Measurements from ENCODE around the gene KMT5B. TPM values are rescaled to one million over a fixed set of nuclear protein-coding genes. Genes with fewer than 3 reads are reported as not detected.

Gene KMT5B
- total and polyA plus RNA-seq, 2 of the 13 experiments (the other 11 are each of a cell fraction or from before 2014, with no cell fraction given): 17.6 to 23.7 TPM

DNA sequence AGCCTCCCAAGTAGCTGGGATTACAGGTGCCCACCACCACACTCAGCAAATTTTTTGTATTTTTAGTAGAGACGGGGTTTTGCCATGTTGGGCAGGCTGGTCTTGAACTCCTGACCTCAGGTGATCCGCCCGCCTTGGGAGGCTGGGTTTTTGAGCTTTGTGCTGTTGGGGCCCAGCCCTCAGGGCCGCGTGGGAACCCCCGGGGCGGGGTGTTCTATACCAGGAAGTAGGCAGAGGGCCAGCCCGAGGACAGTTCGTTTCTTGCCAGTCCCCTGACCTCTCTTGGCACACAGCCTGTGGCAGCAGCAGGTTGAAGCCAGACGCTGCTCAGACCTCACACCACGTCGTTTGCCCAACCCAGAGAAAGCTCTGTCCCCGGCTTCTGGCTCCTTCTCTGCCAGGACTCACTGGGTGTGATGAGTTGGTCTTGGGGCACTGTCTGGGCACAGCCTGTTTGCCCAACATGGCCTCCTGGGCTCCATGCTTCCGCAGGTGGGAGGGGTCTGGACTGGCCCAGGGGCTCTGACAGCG, 67.0 kb downstream of the KMT5B start (continued):
- TF ChIP-seq ZNF510 (CRISPR knock-in tag; IDR thresholded peaks at IDR 0.05; ENCODE audit: low read depth): no peak
- TF ChIP-seq ZNF33B (CRISPR knock-in tag; IDR thresholded peaks at IDR 0.05): no peak
- TF ChIP-seq KLF15 (CRISPR knock-in tag; IDR thresholded peaks at IDR 0.05; ENCODE audit: borderline replicate concordance): 0 out of 2 replicates have a peak, but pooled peaks have one; percentile 16
- no peak for TF ChIP-seq ZNF256 (CRISPR knock-in tag; conservative IDR thresholded peaks at IDR 0.05)
- no peak for TF ChIP-seq ZNF7 (CRISPR knock-in tag; IDR thresholded peaks at IDR 0.05)
- TF ChIP-seq EED (CRISPR knock-in tag; IDR thresholded peaks at IDR 0.05): no peak
- no peak for TF ChIP-seq ZNF124 (CRISPR knock-in tag; IDR thresholded peaks at IDR 0.05)
- TF ChIP-seq NKX3-1 (CRISPR knock-in tag; IDR thresholded peaks at IDR 0.05): no peak
- peak; percentile 21; the same call in 1 of the 2 replicates for TF ChIP-seq RAD21 (CRISPR knock-in tag; IDR thresholded peaks at IDR 0.05)
- no peak for TF ChIP-seq SSRP1 (CRISPR knock-in tag; IDR thresholded peaks at IDR 0.05)
- TF ChIP-seq YY1 (IDR thresholded peaks at IDR 0.05; ENCODE audit: insufficient read depth, insufficient replicate concordance, low read depth, low read length): peak; percentile 82
- TF ChIP-seq ZNF205 (CRISPR knock-in tag; IDR thresholded peaks at IDR 0.05): no peak
- TF ChIP-seq FOXP1 (IDR thresholded peaks at IDR 0.05): no peak
- TF ChIP-seq FOXP1 (CRISPR knock-in tag; IDR thresholded peaks at IDR 0.05): no peak
- TF ChIP-seq ZNF878 (CRISPR knock-in tag; IDR thresholded peaks at IDR 0.05): no peak

DNA sequence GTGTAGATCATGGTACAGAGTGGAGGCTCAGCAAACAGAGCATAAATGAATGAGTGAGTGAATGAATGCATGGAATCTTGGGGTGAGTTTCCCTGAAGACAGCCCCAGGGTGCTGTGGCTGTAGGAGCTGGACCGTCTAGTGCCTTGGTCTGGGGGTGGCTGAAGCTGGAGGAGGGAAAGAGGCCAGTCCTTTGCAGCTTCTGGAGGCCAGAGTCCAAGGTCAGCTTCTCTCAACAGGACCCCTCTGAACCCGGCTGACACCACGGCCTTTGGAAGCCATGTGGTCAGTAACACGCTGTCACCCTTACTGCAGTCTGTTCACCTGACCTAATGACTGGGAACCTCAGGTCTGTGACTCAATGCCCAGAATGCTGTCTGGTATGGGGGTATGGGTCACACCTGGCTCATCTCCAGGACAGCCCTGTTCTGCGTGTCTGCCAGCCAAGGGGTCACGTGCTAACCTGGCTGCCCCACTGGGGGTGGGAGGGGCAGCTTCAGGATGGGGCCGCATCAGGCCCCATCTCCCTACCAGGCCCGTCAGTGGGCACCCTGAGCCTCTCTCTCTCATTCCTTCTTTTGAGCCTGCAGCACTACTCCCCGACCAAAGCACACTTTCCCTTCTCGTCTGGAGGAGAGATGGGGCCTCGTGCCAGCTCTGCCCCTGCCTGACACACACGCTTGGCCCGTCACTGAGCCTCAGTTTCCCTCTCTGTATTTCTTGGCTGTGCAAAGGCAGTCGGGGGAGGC, 67.8 kb downstream of the KMT5B start:
- H3K9ac ChIP-seq (ENCODE audit: insufficient read depth, low read depth, low read length): peak overlapping the region; percentile 86
- peaks cover 91% of the 10 kb centered on the region for H3K4me1 ChIP-seq (ENCODE audit: insufficient read depth, low read length)
- H3K27me3 ChIP-seq (ENCODE audit: control insufficient read depth in 1 of 2, insufficient read depth in 2 of 2, low read length in 2 of 2): no peaks in the 10 kb centered on the region; a peak in 1 of 5 replicates
- no peaks in the 10 kb centered on the region for H3K36me3 ChIP-seq (replicated peaks in 1 of 2; ENCODE audit: control insufficient read depth in 1 of 2, insufficient read depth in 2 of 2, low read length in 2 of 2)
- FAIRE-seq: peak; percentile 90
- peak overlapping the region; percentile 99 for H3K4me2 ChIP-seq (ENCODE audit: low read depth, low read length)
- in situ Hi-C loops (cut with HindIII; ENCODE audit: extremely low pct_ligation_motif_present, low pct_unique_long_range_greater_than_20kb) (no loop called here), intact Hi-C loops (cut with micrococcal nuclease; ENCODE audit: unreplicated experiment) (loop anchor here (1.0 kb wide), 1 partner anchor 24 kb away; the partner anchor contains the start of gene CHKA)
- CTCF ChIA-PET (ENCODE audit: low intra/inter-chr PET ratio, low total read pairs): no interaction called here
- no peaks in the 10 kb centered on the region for H3K9me3 ChIP-seq (ENCODE audit: low read length)
- ATAC-seq: peak; percentile 59
- POLR2A ChIA-PET: interaction anchor here (0.7 to 7.7 kb wide), 19 partner anchors 9 to 315 kb away, joined by 3 to 196 read pairs (median 7); partner anchors contain the start of genes ALDH3B1, CHKA and TCIRG1
- peak overlapping the region; percentile 98 for H3K27ac ChIP-seq (ENCODE audit: extremely low read length, insufficient read depth, low read length)
- DNase-seq (ENCODE audit: low spot score): peak; percentile 92
- H3K4me3 ChIP-seq (replicated peaks in 1 of 3; ENCODE audit: insufficient read depth in 1 of 3, low read depth in 2 of 3, low read length in 3 of 3): peak overlapping the region in 1 of 3 experiments; percentile 76; a peak in 2 of 6 replicates
- no peaks in the 10 kb centered on the region for H4K20me1 ChIP-seq (ENCODE audit: insufficient read depth, low read length)
- BruUV-seq (replicated peaks): TSS peak; percentile 84
- H3K79me2 ChIP-seq (ENCODE audit: insufficient read depth, low read length): no peaks in the 10 kb centered on the region
- WGBS (ENCODE audit: low lambda C conversion rate): 5% methylated on average over 9 of the region's 14 CpGs
- H2AFZ ChIP-seq (ENCODE audit: low read length): no peak overlapping the region
- TF ChIP-seq EHMT2 (IDR thresholded peaks at IDR 0.05; ENCODE audit: borderline replicate concordance, low read depth, low read length) (peak; percentile 49; the same call in 1 of the 2 replicates), NCOA1 (CRISPR knock-in tag; IDR thresholded peaks at IDR 0.05) (0 out of 2 replicates have a peak, but pooled peaks have one; percentile 63), XRCC5 (optimal IDR thresholded peaks at IDR 0.05; ENCODE audit: low read length) (no peak), GABPB1 (CRISPR knock-in tag; IDR thresholded peaks at IDR 0.05) (peak; percentile 56), REPIN1 (CRISPR knock-in tag; IDR thresholded peaks at IDR 0.05; ENCODE audit: borderline replicate concordance, low read depth) (no peak; the same call in none of the 2 replicates), MTA1 (CRISPR knock-in tag; IDR thresholded peaks at IDR 0.05; ENCODE audit: borderline replicate concordance) (peak; percentile 94; the same call in 1 of the 2 replicates), CCAR2 (optimal IDR thresholded peaks at IDR 0.05; ENCODE audit: low read depth, low read length) (no peak), KLF16 (CRISPR knock-in tag; IDR thresholded peaks at IDR 0.05) (peak in 1 of 2 experiments; percentile 75; a peak in 1 of 4 replicates), NBN (conservative IDR thresholded peaks at IDR 0.05) (no peak)
- TF ChIP-seq, protein P1, sequence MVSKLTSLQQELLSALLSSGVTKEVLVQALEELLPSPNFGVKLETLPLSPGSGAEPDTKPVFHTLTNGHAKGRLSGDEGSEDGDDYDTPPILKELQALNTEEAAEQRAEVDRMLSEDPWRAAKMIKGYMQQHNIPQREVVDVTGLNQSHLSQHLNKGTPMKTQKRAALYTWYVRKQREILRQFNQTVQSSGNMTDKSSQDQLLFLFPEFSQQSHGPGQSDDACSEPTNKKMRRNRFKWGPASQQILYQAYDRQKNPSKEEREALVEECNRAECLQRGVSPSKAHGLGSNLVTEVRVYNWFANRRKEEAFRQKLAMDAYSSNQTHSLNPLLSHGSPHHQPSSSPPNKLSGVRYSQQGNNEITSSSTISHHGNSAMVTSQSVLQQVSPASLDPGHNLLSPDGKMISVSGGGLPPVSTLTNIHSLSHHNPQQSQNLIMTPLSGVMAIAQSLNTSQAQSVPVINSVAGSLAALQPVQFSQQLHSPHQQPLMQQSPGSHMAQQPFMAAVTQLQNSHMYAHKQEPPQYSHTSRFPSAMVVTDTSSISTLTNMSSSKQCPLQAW (CRISPR knock-in tag; IDR thresholded peaks at IDR 0.05): peak; percentile 77

Measured in HepG2 (cell line).